HUES48 (cell line): ENCODE results near the gene DCAF6.
"Not testable (repeated sequence)": the region's sequence is repeated elsewhere in the genome, so short reads cannot be mapped to it uniquely, and the experiment has no call there.

Source experiments
- H3K27ac ChIP-seq: one replicate; pipeline ENCODE4 v1.7.0; 2013; ENCODE audit warnings: low read depth, low read length, inconsistent platforms
- H3K27me3 ChIP-seq: 2 replicates; pipeline ENCODE4 v1.6.1; 2013; ENCODE audit warnings: mild to moderate bottlenecking, low read length; ENCODE audit not compliant: control insufficient read depth, insufficient read depth
- H3K36me3 ChIP-seq: 2 replicates; pipeline ENCODE4 v1.6.1; 2013; ENCODE audit warnings: low read length; ENCODE audit not compliant: control insufficient read depth, insufficient read depth
- H3K4me1 ChIP-seq: 2 replicates; pipeline ENCODE4 v1.6.1; 2013; ENCODE audit warnings: mild to moderate bottlenecking, low read length; ENCODE audit not compliant: control insufficient read depth, insufficient read depth
- H3K4me3 ChIP-seq: 2 replicates; pipeline ENCODE4 v1.5.1; 2013; ENCODE audit warnings: mild to moderate bottlenecking, low read depth, low read length
- H3K9ac ChIP-seq: 2 replicates; pipeline ENCODE4 v1.6.1; 2013; ENCODE audit warnings: mild to moderate bottlenecking, low read depth, low read length, moderate library complexity
- H3K9me3 ChIP-seq: 2 replicates; pipeline ENCODE4 v1.6.1; 2013; ENCODE audit warnings: low read length; ENCODE audit not compliant: control insufficient read depth, insufficient read depth

Gene DCAF6

DNA sequence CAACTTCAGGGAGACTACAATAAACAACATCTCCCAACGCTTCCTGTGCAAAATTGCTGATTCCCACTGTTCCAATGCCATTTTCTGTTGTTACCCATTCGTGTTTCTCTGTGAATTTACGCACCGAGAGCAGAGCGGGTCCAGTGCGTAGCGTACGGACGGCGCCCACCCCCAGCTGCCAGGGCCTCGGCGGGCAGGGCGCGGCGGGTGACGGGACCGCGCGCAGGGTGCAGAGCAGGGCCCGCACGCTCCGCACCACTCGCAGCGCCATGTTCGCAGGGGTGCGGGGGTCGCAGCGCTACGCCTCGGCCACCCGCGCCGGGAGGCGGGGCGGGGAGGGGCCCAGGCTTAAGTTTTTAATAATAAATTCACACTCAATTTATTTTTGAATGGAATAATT lies 119.7 kb downstream of the DCAF6 start:
- not testable (repeated sequence) for H3K9ac ChIP-seq, H3K9me3 ChIP-seq, H3K27ac ChIP-seq, H3K4me1 ChIP-seq, H3K27me3 ChIP-seq, H3K4me3 ChIP-seq, H3K36me3 ChIP-seq

DNA sequence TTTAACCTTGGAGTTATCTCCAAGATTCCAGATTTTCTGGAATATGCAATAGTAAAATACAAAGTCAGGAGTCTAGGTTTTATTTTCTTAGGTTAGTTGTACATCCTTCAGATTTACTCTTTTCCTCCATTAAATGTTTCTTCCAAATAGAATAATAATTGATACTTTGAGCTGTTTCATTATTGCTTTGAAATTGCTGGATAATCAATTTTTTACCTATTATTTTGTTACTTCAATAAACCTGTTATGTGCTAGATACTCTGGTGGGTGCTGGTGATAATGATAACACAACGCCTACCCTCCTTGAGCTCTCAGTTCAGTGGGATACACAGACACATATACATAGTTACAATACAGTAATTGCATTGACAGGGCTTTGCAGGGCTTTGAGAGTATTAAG lies 120.9 kb downstream of the DCAF6 start:
- Histone ChIP-seq H3K4me1 (no peaks in the 10 kb centered on the region), H3K27me3 (no peaks in the 10 kb centered on the region), H3K27ac (no peak overlapping the region), H3K9me3 (no peaks in the 10 kb centered on the region), H3K36me3 (0 out of 2 replicates have a peak, but pooled peaks cover 4% of the 10 kb centered on the region), H3K9ac (no peak overlapping the region), H3K4me3 (no peak overlapping the region)

DNA sequence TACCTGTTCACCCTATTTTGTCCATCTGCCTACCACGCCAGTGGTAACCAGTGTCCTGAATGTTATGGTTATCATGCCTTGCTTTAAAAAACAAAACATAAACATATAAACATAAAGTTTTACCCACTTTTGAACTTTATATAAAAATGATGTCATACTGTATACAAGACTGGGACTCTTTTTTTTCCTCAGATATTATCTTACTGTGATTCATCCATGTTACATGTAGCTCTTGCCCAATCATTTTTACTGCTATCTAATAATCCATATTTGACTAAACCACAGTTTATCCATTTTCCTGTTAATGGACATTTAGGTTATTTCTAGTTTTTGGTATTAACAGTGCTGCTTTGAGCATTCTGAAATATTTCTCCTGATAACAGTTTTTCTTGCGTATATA lies 121.4 kb downstream of the DCAF6 start:
- Histone ChIP-seq H3K27me3 (no peaks in the 10 kb centered on the region), H3K9me3 (no peaks in the 10 kb centered on the region), H3K4me1 (no peaks in the 10 kb centered on the region), H3K4me3 (no peak overlapping the region), H3K9ac (no peak overlapping the region), H3K36me3 (0 out of 2 replicates have a peak, but pooled peaks cover 4% of the 10 kb centered on the region), H3K27ac (no peak overlapping the region)

DNA sequence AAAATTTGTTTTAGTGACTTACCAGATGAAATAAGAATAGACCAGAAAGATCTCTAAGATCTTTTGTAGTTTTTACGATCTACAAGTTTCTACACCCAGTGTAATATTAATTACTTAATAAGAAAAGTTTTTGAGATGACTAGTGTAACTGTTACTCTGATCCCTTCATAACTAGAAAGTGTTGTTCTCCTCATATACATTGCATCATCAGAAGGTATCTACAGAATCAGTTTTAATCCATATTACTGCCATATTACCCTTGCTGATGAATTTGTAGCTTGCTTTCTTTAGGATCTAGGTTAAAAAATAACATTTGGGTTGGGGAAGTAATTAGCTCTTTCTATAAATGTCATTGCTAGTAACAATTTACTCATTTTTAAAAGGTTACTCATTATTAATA lies 127.7 kb downstream of the DCAF6 start:
- Histone ChIP-seq H3K4me3 (no peak overlapping the region), H3K27ac (no peak overlapping the region), H3K9me3 (no peaks in the 10 kb centered on the region), H3K9ac (no peak overlapping the region), H3K27me3 (no peaks in the 10 kb centered on the region), H3K36me3 (peaks cover 54% of the 10 kb centered on the region), H3K4me1 (no peaks in the 10 kb centered on the region)

DNA sequence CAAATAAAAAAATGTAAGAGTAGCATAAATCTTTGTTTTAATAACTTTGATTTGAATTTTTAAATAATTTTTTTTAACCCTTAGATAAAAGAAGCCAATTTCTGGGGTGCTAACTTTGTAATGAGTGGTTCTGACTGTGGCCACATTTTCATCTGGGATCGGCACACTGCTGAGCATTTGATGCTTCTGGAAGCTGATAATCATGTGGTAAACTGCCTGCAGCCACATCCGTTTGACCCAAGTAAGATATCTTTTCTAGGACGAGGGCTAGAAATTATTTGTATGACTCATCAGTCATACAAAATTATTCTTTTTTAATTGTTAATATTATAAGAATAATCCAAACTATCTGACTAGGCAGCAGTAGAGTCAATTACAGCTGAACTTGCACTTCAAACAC lies 129.0 kb downstream of the DCAF6 start:
- Histone ChIP-seq H3K36me3 (peaks cover 63% of the 10 kb centered on the region), H3K27me3 (no peaks in the 10 kb centered on the region), H3K9me3 (no peaks in the 10 kb centered on the region), H3K9ac (no peak overlapping the region), H3K4me1 (no peaks in the 10 kb centered on the region), H3K27ac (no peak overlapping the region), H3K4me3 (no peak overlapping the region)

DNA sequence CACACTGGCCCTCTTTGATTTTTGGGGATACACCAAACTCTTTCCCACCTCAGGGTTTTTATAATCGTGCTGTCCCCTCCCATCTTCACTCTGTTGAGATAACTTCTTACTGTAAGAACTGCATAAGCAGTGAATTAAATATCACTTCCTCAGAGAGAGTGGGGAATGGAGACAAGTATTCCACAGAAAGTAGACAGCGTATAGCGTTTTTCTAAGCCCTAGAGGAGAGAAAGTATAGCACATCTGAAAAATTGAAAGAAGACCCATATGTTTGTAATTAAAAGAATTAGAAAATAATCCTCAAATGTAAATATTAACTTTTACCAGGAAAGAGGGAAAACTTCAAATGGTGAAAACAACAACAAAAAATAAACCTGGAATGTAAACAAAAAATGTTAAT lies 132.9 kb downstream of the DCAF6 start:
- no peak overlapping the region for H3K4me3 ChIP-seq
- no peaks in the 10 kb centered on the region for H3K9me3 ChIP-seq
- no peak overlapping the region for H3K9ac ChIP-seq
- H3K4me1 ChIP-seq, result no peaks in the 10 kb centered on the region
- H3K27me3 ChIP-seq, result no peaks in the 10 kb centered on the region
- no peak overlapping the region for H3K27ac ChIP-seq
- peaks cover 90% of the 10 kb centered on the region for H3K36me3 ChIP-seq

DNA sequence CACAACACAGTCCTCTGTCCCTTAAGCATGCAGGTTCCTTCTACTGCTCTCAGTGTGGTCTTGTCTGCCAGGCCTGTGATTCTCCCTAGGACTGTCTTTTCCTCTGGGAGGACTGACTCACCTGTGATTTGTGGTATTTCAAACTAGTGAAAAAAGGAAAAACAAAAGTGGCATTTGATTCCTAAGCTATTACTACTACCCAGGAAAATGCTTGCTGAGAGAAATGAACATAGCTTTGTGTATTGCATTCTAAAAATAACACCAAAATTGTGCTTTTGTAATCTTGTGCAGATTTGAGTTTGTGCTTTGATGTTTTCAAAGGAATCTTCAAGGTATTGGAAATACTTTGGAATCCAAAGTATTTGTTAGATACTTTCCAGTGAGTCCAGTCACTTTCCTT lies 143.3 kb downstream of the DCAF6 start:
- Histone ChIP-seq H3K27ac (no peak overlapping the region), H3K36me3 (peaks cover 26% of the 10 kb centered on the region), H3K9ac (no peak overlapping the region), H3K27me3 (no peaks in the 10 kb centered on the region), H3K9me3 (no peaks in the 10 kb centered on the region), H3K4me3 (no peak overlapping the region), H3K4me1 (peaks cover 6% of the 10 kb centered on the region; the same call in 1 of the 2 replicates)

DNA sequence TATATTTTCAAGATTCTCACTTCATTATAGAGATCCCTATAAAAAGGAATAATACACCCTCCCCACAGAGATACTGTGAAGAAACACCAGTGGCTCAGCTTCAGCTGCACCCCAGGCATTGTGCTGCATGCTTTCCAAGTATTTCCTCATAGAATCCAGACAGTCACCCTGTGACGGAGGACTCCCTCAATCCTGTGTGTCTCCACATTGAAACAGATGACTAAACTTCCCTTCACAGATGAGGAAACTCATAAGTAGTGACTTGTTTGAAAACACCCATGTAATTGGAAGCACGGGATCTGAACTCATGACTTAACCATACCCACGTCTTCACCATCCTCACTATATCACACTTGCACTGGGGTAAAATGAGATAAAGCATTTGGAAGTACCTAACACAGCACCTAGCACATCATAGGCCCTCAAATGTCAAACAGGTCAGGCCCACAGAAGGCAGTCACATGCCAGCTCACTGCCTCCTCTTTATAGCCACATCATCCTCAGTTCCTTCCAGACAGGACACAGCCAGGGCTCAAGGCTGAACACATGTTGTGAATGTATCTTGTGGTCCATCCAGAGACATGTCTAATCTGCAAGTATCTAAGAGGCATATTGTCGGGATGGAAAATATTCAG lies 145.0 kb downstream of the DCAF6 start:
- Histone ChIP-seq H3K9ac (no peak overlapping the region), H3K27ac (no peak overlapping the region), H3K4me3 (no peak overlapping the region), H3K9me3 (no peaks in the 10 kb centered on the region), H3K4me1 (peaks cover 6% of the 10 kb centered on the region; the same call in 1 of the 2 replicates), H3K36me3 (peaks cover 11% of the 10 kb centered on the region; the same call in 1 of the 2 replicates), H3K27me3 (no peaks in the 10 kb centered on the region)

DNA sequence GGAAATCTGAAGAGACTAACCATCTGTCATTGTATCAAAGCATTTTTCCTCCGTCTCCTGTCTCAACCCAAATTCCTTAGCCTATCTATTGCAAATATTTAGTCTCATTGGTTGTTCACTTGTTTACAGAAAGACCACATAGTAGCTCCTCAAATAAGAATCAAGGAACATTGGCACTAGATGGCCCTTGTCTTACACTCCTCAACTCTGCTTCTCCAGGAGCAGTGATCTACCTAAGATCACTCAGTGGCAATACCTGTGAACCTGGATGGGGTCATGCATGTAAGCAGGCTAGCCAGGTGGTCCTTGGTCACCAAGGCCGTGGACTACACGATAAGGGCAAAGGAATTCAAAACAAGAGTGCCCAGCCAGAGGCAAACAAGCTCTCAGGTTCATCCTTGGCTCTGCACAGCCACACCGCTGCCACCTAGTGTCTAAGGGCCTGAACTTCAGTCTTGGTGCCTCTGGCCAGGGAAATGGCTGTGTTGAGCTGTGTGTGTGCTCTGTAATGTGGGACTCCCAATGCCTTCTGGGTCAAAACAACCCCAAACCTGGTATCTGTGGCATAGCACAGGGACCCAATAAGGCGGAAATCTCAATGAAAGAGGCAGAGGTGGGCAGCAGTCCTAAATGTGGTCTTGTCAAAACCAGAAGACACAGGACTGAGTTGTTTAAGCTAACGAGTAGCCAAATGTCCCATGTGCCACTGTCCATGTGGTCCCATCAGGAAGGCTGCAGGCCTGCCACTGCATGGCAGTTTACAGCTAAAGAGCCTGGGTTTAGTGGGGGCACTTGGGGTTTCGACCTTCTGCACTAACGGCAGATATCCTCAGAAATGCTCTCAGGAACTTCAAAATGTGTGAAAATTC lies 145.8 kb downstream of the DCAF6 start:
- peaks cover 6% of the 10 kb centered on the region; the same call in 1 of the 2 replicates for H3K4me1 ChIP-seq
- no peak overlapping the region for H3K27ac ChIP-seq
- no peaks in the 10 kb centered on the region for H3K27me3 ChIP-seq
- peaks cover 8% of the 10 kb centered on the region for H3K36me3 ChIP-seq
- no peak overlapping the region for H3K4me3 ChIP-seq
- H3K9ac ChIP-seq, result no peak overlapping the region
- no peaks in the 10 kb centered on the region for H3K9me3 ChIP-seq

DNA sequence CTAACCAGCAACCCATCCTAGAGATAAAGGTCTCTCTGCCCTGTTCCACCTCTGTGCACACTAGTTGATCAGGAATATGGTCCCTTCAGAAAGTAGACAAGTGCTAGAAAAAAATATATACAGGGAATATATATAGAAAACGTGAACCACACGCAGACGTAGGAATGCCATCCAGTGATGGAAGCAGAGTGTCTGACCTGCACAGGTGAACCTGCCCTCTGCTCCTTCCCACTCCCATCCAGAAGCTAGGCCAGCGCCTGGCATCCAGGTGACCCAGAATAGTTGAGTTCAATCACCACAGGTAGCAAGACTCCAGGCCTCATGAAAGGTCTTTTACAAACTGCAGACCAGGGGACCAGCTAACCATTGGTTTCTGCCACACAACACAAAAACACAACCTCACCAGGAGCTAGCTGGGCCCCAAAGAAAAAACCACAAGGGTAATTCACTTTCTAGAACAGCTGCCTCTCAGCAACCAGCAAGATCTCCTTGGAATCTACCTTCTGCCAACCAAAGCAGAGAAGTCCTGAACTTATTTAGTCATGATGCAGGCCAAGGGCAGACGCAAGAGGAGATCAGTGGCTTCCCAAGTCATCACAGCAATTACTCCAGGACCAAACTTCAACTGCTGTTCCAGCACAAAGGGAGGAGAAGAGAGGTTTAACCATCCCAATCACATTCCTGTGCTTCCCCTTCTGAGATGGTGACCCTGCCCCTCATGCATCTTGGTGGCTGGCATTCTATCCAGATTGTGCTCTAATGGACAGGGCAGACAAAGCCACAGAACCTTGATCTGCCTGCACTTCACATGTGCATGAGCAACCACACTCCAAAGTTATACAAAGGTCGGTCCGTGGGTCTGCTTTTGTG lies 147.2 kb downstream of the DCAF6 start:
- Histone ChIP-seq H3K4me1 (peaks cover 6% of the 10 kb centered on the region; the same call in 1 of the 2 replicates), H3K4me3 (no peak overlapping the region), H3K36me3 (peaks cover 16% of the 10 kb centered on the region), H3K27me3 (no peaks in the 10 kb centered on the region), H3K27ac (no peak overlapping the region), H3K9me3 (no peaks in the 10 kb centered on the region), H3K9ac (no peak overlapping the region)
